ENCODE results near the gene HIBCH.

Gene HIBCH

GRCh38 chr2:190210471-190210870 lies 109.2 kb downstream of the HIBCH start:
- no peak for TF ChIP-seq CTCF (IDR thresholded peaks at IDR 0.05; ENCODE audit: borderline replicate concordance, control extremely low read depth, extremely low read depth, insufficient read depth, missing control alignments)
- DNase-seq (ENCODE audit: low spot score) = no peak
- in situ Hi-C loops (cut with MboI; ENCODE audit: low sequenced_read_pairs, unreplicated experiment) = no loop called here

GRCh38 chr2:190209559-190209958 lies 110.1 kb downstream of the HIBCH start:
- in situ Hi-C loops (cut with MboI; ENCODE audit: low sequenced_read_pairs, unreplicated experiment) = no loop called here
- no peak for TF ChIP-seq CTCF (IDR thresholded peaks at IDR 0.05; ENCODE audit: borderline replicate concordance, control extremely low read depth, extremely low read depth, insufficient read depth, missing control alignments)
- DNase-seq (ENCODE audit: low spot score) = no peak

- no peak for DNase-seq (ENCODE audit: low spot score)
- in situ Hi-C loops (cut with MboI; ENCODE audit: low sequenced_read_pairs, unreplicated experiment) = no loop called here
- no peak for TF ChIP-seq CTCF (IDR thresholded peaks at IDR 0.05; ENCODE audit: borderline replicate concordance, control extremely low read depth, extremely low read depth, insufficient read depth, missing control alignments)
These were observed 111.7 kb downstream of the HIBCH start for GRCh38 chr2:190207930-190208329.

- in situ Hi-C loops (cut with MboI; ENCODE audit: low sequenced_read_pairs, unreplicated experiment) = no loop called here
- TF ChIP-seq CTCF (IDR thresholded peaks at IDR 0.05; ENCODE audit: borderline replicate concordance, control extremely low read depth, extremely low read depth, insufficient read depth, missing control alignments) = no peak
- DNase-seq (ENCODE audit: low spot score) = no peak
These were observed 114.0 kb downstream of the HIBCH start for GRCh38 chr2:190205657-190206056.

- no peak for TF ChIP-seq CTCF (IDR thresholded peaks at IDR 0.05; ENCODE audit: borderline replicate concordance, control extremely low read depth, extremely low read depth, insufficient read depth, missing control alignments)
- no peak for DNase-seq (ENCODE audit: low spot score)
- in situ Hi-C loops (cut with MboI; ENCODE audit: low sequenced_read_pairs, unreplicated experiment) = no loop called here
These were observed 117.0 kb downstream of the HIBCH start for GRCh38 chr2:190202604-190203003.

- DNase-seq (ENCODE audit: low spot score) = no peak
- no peak for TF ChIP-seq CTCF (IDR thresholded peaks at IDR 0.05; ENCODE audit: borderline replicate concordance, control extremely low read depth, extremely low read depth, insufficient read depth, missing control alignments)
- in situ Hi-C loops (cut with MboI; ENCODE audit: low sequenced_read_pairs, unreplicated experiment) = no loop called here
These were observed 117.6 kb downstream of the HIBCH start for GRCh38 chr2:190202018-190202417.

GRCh38 chr2:190200603-190201002 lies 119.0 kb downstream of the HIBCH start:
- in situ Hi-C loops (cut with MboI; ENCODE audit: low sequenced_read_pairs, unreplicated experiment) = no loop called here
- TF ChIP-seq CTCF (IDR thresholded peaks at IDR 0.05; ENCODE audit: borderline replicate concordance, control extremely low read depth, extremely low read depth, insufficient read depth, missing control alignments) = no peak
- DNase-seq (ENCODE audit: low spot score) = no peak

Measured in GM13976 (cell line).